Measurements from ENCODE around the gene TNP2. TPM values are rescaled to one million over a fixed set of nuclear protein-coding genes. Genes with fewer than 3 reads are reported as not detected.
A peak's percentile ranks its signal among the peaks of the same experiment; 100 is the strongest.

Gene TNP2
- total and polyA plus RNA-seq, 9 of the 15 experiments (the other 6 are each of a cell fraction or from before 2014, with no cell fraction given) = not detected

DNA sequence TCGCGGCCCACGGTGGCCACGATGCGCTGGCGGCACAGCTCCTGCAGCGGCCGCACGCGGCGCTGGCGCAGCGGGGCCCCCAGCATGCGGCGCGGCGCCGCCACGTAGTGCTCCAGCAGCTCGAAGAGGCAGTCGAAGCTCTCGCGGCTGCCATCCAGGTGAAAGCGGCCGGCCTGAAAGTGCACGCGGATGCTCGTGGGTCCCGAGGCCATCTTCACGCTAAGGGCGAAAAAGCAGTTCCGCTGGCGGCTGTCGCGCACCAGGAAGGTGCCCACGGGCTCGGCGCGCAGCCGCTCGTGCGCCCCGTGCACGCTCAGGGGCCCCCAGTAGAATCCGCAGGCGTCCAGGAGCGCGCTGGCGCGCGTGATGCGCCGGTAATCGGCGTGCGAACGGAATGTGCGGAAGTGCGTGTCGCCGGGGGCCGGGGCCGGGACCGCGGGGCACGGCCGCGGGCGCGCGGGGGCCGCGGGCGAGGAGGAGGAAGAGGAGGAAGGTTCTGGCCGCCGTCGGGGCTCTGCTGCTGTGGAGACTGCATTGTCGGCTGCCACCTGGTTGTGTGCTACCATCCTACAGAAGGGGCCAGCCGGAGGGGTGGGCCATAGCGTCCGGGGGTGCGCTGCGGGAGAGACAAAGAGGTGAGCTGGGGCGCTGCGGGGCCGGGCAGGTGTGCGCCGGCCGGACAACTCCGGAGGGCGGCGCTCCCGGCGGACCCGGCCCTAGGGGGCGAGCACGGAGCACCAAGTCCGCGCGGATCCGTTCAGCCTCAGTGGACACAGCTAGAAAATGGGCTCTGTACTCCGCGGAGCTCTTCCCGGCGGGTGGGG, 14.0 kb downstream of the TNP2 start (continued):
- no peak for TF ChIP-seq ZNF707 (CRISPR knock-in tag; conservative IDR thresholded peaks at IDR 0.05)
- no peak for TF ChIP-seq GTF2F1 (IDR thresholded peaks at IDR 0.05; ENCODE audit: low read depth, low read length)
- no peak for TF ChIP-seq SMARCA4 (IDR thresholded peaks at IDR 0.05)
- TF ChIP-seq HEY1 (CRISPR knock-in tag; IDR thresholded peaks at IDR 0.05; ENCODE audit: borderline replicate concordance) = no peak
- no peak for TF ChIP-seq ZNF717 (CRISPR knock-in tag; IDR thresholded peaks at IDR 0.05)
- TF ChIP-seq RBM17 (IDR thresholded peaks at IDR 0.05; ENCODE audit: borderline replicate concordance, low read depth, low read length) = no peak
- TF ChIP-seq TBL1XR1 (IDR thresholded peaks at IDR 0.05; ENCODE audit: low read length in 2 of 2) = no peak
- TF ChIP-seq, protein P1, sequence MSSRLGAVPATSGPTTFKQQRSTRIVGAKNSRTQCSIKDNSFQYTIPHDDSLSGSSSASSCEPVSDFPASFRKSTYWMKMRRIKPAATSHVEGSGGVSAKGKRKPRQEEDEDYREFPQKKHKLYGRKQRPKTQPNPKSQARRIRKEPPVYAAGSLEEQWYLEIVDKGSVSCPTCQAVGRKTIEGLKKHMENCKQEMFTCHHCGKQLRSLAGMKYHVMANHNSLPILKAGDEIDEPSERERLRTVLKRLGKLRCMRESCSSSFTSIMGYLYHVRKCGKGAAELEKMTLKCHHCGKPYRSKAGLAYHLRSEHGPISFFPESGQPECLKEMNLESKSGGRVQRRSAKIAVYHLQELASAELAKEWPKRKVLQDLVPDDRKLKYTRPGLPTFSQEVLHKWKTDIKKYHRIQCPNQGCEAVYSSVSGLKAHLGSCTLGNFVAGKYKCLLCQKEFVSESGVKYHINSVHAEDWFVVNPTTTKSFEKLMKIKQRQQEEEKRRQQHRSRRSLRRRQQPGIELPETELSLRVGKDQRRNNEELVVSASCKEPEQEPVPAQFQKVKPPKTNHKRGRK (tag; IDR thresholded peaks at IDR 0.05) = no peak
- TF ChIP-seq ZNF224 (CRISPR knock-in tag; IDR thresholded peaks at IDR 0.05) = peak; percentile 98
- TF ChIP-seq TOE1 (IDR thresholded peaks at IDR 0.05; ENCODE audit: borderline replicate concordance) = peak; percentile 18; the same call in 1 of the 2 replicates
- TF ChIP-seq TOE1 (CRISPR knock-in tag; IDR thresholded peaks at IDR 0.05; ENCODE audit: borderline replicate concordance, low read depth) = peak; percentile 99
- no peak for TF ChIP-seq SIX5 (IDR thresholded peaks at IDR 0.05; ENCODE audit: borderline replicate concordance in 1 of 2, insufficient read depth in 1 of 2, low read depth in 1 of 2, low read length in 2 of 2)
- TF ChIP-seq CHCHD3 (CRISPR knock-in tag; IDR thresholded peaks at IDR 0.05) = no peak
- TF ChIP-seq POLR2B (IDR thresholded peaks at IDR 0.05; ENCODE audit: low read depth, partially characterized antibody) = no peak
- no peak for TF ChIP-seq STAT5A (IDR thresholded peaks at IDR 0.05; ENCODE audit: borderline replicate concordance, low read length)
- TF ChIP-seq, protein P2, sequence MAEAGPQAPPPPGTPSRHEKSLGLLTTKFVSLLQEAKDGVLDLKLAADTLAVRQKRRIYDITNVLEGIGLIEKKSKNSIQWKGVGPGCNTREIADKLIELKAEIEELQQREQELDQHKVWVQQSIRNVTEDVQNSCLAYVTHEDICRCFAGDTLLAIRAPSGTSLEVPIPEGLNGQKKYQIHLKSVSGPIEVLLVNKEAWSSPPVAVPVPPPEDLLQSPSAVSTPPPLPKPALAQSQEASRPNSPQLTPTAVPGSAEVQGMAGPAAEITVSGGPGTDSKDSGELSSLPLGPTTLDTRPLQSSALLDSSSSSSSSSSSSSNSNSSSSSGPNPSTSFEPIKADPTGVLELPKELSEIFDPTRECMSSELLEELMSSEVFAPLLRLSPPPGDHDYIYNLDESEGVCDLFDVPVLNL (CRISPR knock-in tag; IDR thresholded peaks at IDR 0.05; ENCODE audit: low read depth) = peak; percentile 86; the same call in 1 of the 2 replicates
- no peak for TF ChIP-seq HNRNPK (IDR thresholded peaks at IDR 0.05; ENCODE audit: low read depth, low read length, poor library complexity, severe bottlenecking)
- TF ChIP-seq HDGF (IDR thresholded peaks at IDR 0.05) = no peak
- no peak for TF ChIP-seq ZNF764 (CRISPR knock-in tag; IDR thresholded peaks at IDR 0.05; ENCODE audit: low read depth)
- no peak for TF ChIP-seq RBM39 (optimal IDR thresholded peaks at IDR 0.05; ENCODE audit: low read depth, low read length)
- no peak for TF ChIP-seq RBM34 (IDR thresholded peaks at IDR 0.05; ENCODE audit: borderline replicate concordance, insufficient read depth, low read length)
- peak; percentile 56 for TF ChIP-seq HDAC8 (tag; IDR thresholded peaks at IDR 0.05)
- no peak for TF ChIP-seq FOXK2 (conservative IDR thresholded peaks at IDR 0.05 in 1 of 2, IDR thresholded peaks at IDR 0.05 in 1 of 2; ENCODE audit: low read depth in 2 of 2)
- TF ChIP-seq, protein P3, sequence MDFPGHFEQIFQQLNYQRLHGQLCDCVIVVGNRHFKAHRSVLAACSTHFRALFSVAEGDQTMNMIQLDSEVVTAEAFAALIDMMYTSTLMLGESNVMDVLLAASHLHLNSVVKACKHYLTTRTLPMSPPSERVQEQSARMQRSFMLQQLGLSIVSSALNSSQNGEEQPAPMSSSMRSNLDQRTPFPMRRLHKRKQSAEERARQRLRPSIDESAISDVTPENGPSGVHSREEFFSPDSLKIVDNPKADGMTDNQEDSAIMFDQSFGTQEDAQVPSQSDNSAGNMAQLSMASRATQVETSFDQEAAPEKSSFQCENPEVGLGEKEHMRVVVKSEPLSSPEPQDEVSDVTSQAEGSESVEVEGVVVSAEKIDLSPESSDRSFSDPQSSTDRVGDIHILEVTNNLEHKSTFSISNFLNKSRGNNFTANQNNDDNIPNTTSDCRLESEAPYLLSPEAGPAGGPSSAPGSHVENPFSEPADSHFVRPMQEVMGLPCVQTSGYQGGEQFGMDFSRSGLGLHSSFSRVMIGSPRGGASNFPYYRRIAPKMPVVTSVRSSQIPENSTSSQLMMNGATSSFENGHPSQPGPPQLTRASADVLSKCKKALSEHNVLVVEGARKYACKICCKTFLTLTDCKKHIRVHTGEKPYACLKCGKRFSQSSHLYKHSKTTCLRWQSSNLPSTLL (IDR thresholded peaks at IDR 0.05) = no peak
- TF ChIP-seq ZNF785 (CRISPR knock-in tag; IDR thresholded peaks at IDR 0.05) = no peak

All from K562 (cell line).